ENCODE data around the gene FLII. TPM values are rescaled to one million over a fixed set of nuclear protein-coding genes. Genes with fewer than 3 reads are reported as not detected.

The FLII gene
- total and polyA plus RNA-seq, 2 of the 13 experiments (the other 11 are each of a cell fraction or from before 2014, with no cell fraction given) = 130 to 303 TPM

GRCh38 chr17:18224387-18225120 is 34.0 kb downstream of the FLII start:
- in situ Hi-C loops (cut with HindIII; ENCODE audit: extremely low pct_ligation_motif_present, low pct_unique_long_range_greater_than_20kb) (loop anchor here (5.0 kb wide), 1 partner anchor 33 kb away; the partner anchor contains the start of gene FLII), intact Hi-C loops (cut with micrococcal nuclease; ENCODE audit: unreplicated experiment) (no loop called here)
- H3K9ac ChIP-seq (ENCODE audit: insufficient read depth, low read depth, low read length) = peak overlapping the region; percentile 59
- peaks cover 4% of the 10 kb centered on the region; the same call in 1 of the 2 replicates for H4K20me1 ChIP-seq (ENCODE audit: insufficient read depth, low read length)
- no peaks in the 10 kb centered on the region; a peak in 1 of 5 replicates for H3K27me3 ChIP-seq (ENCODE audit: control insufficient read depth in 1 of 2, insufficient read depth in 2 of 2, low read length in 2 of 2)
- H3K79me2 ChIP-seq (ENCODE audit: insufficient read depth, low read length) = peaks cover 19% of the 10 kb centered on the region
- ATAC-seq = peak; percentile 69
- ChIA-PET POLR2A (interaction anchor here (0.6 to 3.2 kb wide), 12 partner anchors 8 to 138 kb away, joined by 3 to 29 read pairs (median 4); partner anchors contain the start of genes ALKBH5, MIEF2, SHMT1 and SMCR8), CTCF (ENCODE audit: low intra/inter-chr PET ratio, low total read pairs) (no interaction called here)
- no peaks in the 10 kb centered on the region for H3K36me3 ChIP-seq (replicated peaks in 1 of 2; ENCODE audit: control insufficient read depth in 1 of 2, insufficient read depth in 2 of 2, low read length in 2 of 2)
- DNase-seq (ENCODE audit: low spot score) = peak; percentile 46
- WGBS (ENCODE audit: low lambda C conversion rate) = under 1% methylated on average over 10 of the region's 23 CpGs
- H3K4me2 ChIP-seq (ENCODE audit: low read depth, low read length) = peak overlapping the region; percentile 100
- H3K9me3 ChIP-seq (ENCODE audit: low read length) = no peaks in the 10 kb centered on the region
- BruUV-seq (replicated peaks) = no TSS peak
- peak overlapping the region; percentile 70 to 93 (median 86) for H3K4me3 ChIP-seq (replicated peaks in 1 of 3; ENCODE audit: insufficient read depth in 1 of 3, low read depth in 2 of 3, low read length in 3 of 3)
- H2AFZ ChIP-seq (ENCODE audit: low read length) = peak overlapping the region; percentile 52
- peak overlapping the region; percentile 60 for H3K27ac ChIP-seq (ENCODE audit: extremely low read length, insufficient read depth, low read length)
- peak; percentile 72 for FAIRE-seq
- peaks cover 52% of the 10 kb centered on the region for H3K4me1 ChIP-seq (ENCODE audit: insufficient read depth, low read length)
- TF ChIP-seq HOXA5 (CRISPR knock-in tag; IDR thresholded peaks at IDR 0.05) (peak; percentile 66; the same call in 1 of the 2 replicates), ZNF773 (CRISPR knock-in tag; IDR thresholded peaks at IDR 0.05; ENCODE audit: borderline replicate concordance) (no peak), GMEB1 (CRISPR knock-in tag; IDR thresholded peaks at IDR 0.05; ENCODE audit: borderline replicate concordance) (no peak), MED1 (CRISPR knock-in tag; IDR thresholded peaks at IDR 0.05) (no peak), CERS6 (CRISPR knock-in tag; IDR thresholded peaks at IDR 0.05) (no peak), RBAK (CRISPR knock-in tag; IDR thresholded peaks at IDR 0.05) (no peak), DMTF1 (CRISPR knock-in tag; IDR thresholded peaks at IDR 0.05) (no peak), ZNF644 (CRISPR knock-in tag; IDR thresholded peaks at IDR 0.05; ENCODE audit: low read depth) (no peak), ARID4A (CRISPR knock-in tag; IDR thresholded peaks at IDR 0.05; ENCODE audit: borderline replicate concordance) (peak; percentile 48), CREM (IDR thresholded peaks at IDR 0.05) (0 out of 2 replicates have a peak, but pooled peaks have one; percentile 1), CREM (CRISPR knock-in tag; IDR thresholded peaks at IDR 0.05) (no peak), ZNF17 (CRISPR knock-in tag; IDR thresholded peaks at IDR 0.05) (no peak), ZNF713 (CRISPR knock-in tag; IDR thresholded peaks at IDR 0.05) (no peak), ZIK1 (CRISPR knock-in tag; IDR thresholded peaks at IDR 0.05; ENCODE audit: borderline replicate concordance, low read depth) (no peak)

Measured in HepG2 (cell line).